ENCODE data around the gene ZNFX1.

ZNFX1 gene

GRCh38 chr20:49216991-49217578 is 60.8 kb downstream of the ZNFX1 start:
- peak; percentile 88 for TF ChIP-seq CTCF (IDR thresholded peaks at IDR 0.05; ENCODE audit: low read depth, low read length)
- peak; percentile 78 for DNase-seq (ENCODE audit: extremely low read depth, low read depth)

GRCh38 chr20:49215232-49215631 is 62.6 kb downstream of the ZNFX1 start:
- no peak for DNase-seq (ENCODE audit: extremely low read depth, low read depth)
- TF ChIP-seq CTCF (IDR thresholded peaks at IDR 0.05; ENCODE audit: low read depth, low read length), result no peak

- no peak for TF ChIP-seq CTCF (IDR thresholded peaks at IDR 0.05; ENCODE audit: low read depth, low read length)
- no peak for DNase-seq (ENCODE audit: extremely low read depth, low read depth)
Measured at GRCh38 chr20:49214571-49214970, 63.3 kb downstream of the ZNFX1 start.

GRCh38 chr20:49210757-49211110 is 67.1 kb downstream of the ZNFX1 start:
- TF ChIP-seq CTCF (IDR thresholded peaks at IDR 0.05; ENCODE audit: low read depth, low read length), result no peak
- no peak for DNase-seq (ENCODE audit: extremely low read depth, low read depth)

- DNase-seq (ENCODE audit: extremely low read depth, low read depth), result no peak
- no peak for TF ChIP-seq CTCF (IDR thresholded peaks at IDR 0.05; ENCODE audit: low read depth, low read length)
Measured at GRCh38 chr20:49210101-49210756, 67.6 kb downstream of the ZNFX1 start.

- no peak for TF ChIP-seq CTCF (IDR thresholded peaks at IDR 0.05; ENCODE audit: low read depth, low read length)
- DNase-seq (ENCODE audit: extremely low read depth, low read depth), result no peak
Measured at GRCh38 chr20:49207076-49207475, 70.8 kb downstream of the ZNFX1 start.

- no peak for TF ChIP-seq CTCF (IDR thresholded peaks at IDR 0.05; ENCODE audit: low read depth, low read length)
- DNase-seq (ENCODE audit: extremely low read depth, low read depth), result no peak
Measured at GRCh38 chr20:49203746-49204145, 74.1 kb downstream of the ZNFX1 start.

All from AG09319 (cell line).